Cortex of kidney (tissue), 1 donor: ENCODE results near the gene KCNAB1.

Experiments used
- DNase-seq: peaks from one replicate; lab custom pipeline; 2025; lab: John Stamatoyannopoulos, UW

Gene KCNAB1

DNA sequence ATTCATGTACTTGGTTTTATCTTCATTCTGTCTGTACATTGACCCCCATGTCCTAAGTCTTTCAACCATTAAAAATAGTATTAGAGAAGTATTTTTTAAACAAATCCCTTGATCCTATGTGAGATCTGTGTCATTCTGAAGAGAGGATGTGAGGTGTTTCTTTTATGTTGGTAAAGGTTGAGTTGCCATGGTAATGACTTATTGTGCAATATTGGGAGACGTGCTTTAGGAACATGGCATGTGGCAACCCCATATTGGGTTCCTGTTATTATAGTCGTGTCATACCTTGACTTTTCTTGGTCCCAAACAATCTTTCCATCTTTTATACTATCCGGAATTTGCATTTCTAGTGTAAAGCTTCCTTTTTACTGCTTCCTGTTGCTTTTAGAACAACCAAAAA, 203.1 kb downstream of the KCNAB1 start:
- DNase-seq = no peak

DNA sequence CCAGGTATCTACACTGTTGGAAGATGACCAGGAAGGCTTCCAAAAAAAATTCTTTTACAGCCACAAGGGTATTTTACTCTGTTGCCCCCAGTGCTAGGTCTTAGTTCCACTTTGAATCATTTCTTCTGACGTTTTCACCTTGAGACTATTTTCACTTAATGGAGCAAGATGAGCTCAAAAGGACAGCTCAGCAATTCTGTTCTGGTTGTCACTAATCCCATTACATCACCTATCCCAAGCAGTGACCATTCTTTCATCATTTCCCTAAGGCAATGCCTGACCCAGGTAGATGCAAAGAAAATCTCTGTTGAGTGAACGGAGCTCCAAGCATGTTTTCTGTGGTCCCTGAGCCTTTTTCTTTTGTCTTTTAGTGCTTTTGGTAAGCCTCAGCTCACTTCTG, 210.0 kb downstream of the KCNAB1 start:
- DNase-seq = no peak

- no peak for DNase-seq
Observed at GRCh38 chr3:156332304-156332703, 211.9 kb downstream of the KCNAB1 start.

GRCh38 chr3:156334841-156335545, 214.6 kb downstream of the KCNAB1 start:
- DNase-seq = no peak

DNA sequence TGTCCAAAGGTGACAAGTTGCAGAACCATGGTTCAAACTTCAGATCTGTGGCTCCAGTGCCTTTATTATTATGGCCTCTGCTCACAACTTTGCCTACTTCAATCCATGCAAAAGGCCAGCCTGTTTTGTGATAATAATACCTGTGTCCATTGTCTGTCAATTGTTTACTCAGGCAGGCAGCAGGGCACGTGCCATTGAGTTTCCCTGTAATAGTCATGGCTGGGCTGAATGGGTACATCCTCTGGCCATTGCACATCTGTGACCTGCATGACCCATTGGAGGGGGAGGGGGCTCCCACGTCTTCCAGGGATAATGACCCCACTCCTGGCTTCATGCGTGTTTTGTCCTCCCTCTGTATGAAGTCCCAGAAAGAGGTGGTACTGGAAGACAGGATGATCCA, 219.1 kb downstream of the KCNAB1 start:
- DNase-seq = no peak

DNA sequence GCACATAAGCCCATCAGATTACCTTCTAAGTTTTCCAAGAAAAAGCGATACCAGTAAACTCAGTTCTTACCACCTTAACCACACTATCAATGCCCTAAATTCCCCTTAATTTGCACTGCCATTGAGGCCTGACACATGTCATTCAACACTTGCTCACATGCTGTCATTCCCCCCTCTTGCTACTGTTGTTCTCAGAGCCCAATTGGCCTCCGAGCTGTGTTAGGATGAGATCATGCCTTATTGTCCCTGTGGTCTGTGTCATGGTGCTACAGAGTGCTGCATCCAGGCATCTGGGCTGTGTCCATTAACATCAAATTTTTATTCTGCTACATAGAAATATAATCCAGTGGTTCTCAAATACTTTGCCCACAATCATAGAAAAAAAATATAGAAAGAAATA, 221.0 kb downstream of the KCNAB1 start:
- no peak for DNase-seq

DNA sequence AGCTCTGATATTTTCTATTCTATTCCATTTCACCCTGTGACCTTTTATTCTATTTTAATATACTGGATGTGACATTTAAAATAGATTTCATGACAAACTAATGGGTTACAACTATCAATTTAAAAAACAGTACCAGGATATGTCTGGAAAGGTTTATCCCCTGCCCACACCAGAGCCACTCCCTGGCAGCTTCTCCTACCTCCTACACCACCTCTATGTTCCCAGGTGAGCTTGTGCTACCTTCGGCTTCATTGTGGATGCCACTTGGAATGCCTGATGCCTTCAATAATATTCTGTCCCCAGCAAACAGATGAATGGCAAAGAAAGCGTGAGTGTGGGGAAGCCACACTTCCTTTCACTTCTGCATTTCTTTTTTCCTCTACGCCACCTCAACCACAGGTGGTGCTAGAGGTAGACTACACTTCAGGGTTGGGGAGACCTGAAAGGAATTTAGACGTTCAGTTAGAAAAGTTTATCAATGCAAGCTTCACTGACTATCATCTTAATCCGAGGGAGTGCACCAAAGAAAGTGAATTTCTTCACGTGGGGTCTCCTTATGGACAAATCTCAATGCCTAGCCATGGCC, 221.5 kb downstream of the KCNAB1 start:
- DNase-seq = no peak

DNA sequence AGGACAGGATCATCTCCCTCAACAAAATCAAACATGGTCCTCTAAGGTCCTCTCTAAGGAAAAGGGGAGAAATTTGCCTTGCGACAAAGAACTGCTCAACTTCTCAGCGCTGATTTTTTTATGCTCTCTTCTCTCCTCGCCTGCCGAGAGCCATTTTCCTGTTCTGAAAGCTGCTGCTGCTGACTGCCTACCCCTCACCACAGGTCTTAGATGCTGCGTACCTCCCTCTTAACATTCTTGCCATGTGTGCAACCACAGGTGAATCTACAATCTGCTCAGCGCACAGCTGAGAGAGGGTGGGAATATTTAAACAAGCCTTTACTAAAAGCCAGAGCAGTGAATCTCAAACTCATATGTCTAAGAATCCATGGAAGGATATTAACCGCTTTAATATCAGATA, 223.8 kb downstream of the KCNAB1 start:
- no peak for DNase-seq

- DNase-seq = no peak
Observed at GRCh38 chr3:156349111-156349510, 228.7 kb downstream of the KCNAB1 start.

GRCh38 chr3:156349978-156350377, 229.6 kb downstream of the KCNAB1 start:
- DNase-seq = no peak

- DNase-seq = no peak
Observed at GRCh38 chr3:156350781-156351180, 230.4 kb downstream of the KCNAB1 start.

DNA sequence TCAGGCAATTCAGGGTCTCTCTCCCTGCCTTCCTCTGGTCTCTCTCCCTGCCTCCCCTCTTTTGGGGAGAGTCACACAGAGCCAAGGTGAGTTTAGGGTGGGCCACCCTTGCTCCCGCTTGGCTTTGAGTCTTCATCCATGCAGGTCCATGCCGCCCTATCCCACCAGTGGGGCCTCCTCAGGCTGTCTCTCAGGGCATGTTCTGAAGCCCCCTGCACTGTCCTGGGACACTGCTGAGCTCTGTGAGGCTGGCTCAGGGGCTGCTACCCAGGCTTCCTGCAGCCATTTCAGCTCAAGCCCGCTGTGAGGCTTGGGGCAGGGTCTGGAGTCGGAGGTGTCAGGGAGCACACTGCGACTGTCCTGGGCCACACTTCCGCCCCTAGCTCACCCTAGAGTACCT, 231.4 kb downstream of the KCNAB1 start:
- no peak for DNase-seq

- no peak for DNase-seq
Observed at GRCh38 chr3:156352728-156353127, 232.3 kb downstream of the KCNAB1 start.

GRCh38 chr3:156353563-156353962, 233.2 kb downstream of the KCNAB1 start:
- no peak for DNase-seq

DNA sequence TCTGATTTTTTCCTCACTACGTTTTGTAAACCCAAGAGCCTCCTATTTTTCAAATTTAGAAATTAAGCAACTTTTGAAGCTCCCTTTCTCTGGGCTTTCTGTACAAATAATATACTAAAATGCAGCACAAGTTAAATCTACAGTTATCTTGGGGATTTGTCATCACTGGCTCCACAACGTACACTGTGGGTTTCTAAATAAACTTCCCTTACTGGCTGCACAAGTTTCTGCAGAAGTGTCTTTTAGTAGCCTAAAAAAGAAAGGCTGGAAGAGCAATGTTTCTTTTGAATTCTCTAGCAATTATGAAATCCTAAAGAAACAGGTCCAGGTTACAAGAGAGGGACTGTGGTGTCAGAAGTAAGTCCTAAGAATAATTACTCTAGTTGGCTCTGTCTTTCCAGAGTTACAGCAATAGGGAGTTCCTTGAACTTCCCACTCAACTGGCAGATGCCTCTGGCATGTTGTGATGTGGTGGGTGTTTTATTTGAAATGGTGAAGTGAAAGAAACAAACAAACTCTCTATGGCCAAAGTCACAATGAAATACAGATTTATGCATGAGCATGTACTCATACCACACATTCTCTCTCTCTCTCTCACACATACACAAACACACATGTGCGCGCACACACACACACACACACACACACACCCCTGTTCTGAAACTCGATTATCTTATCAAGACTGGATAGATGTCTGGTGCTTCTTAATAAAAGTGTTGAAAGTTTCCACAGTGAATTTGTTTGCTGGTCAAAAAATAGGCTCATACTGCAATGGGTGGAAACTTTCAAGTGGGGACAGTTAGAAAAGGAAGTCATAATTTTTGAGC, 236.4 kb downstream of the KCNAB1 start:
- DNase-seq = no peak

DNA sequence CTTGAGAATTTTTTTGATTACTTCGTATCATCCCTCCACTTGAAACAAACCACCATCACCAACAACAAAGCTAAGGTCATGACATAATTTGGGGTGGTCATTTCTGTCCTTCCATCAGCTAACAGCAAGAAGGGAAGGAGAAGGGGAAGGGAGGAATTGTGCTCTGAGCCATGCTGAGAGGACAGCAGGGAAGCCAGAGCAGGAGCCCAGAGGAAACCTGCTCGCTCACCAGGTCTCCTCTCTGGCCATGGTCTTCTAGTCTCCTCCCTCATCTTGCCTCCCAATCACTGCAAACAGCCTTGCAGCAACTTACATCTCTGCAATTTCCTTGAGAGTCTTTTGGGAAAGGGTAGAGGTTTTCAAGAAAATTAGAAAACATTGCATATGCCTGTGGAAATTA, 237.9 kb downstream of the KCNAB1 start:
- DNase-seq = no peak

- DNase-seq = no peak
Observed at GRCh38 chr3:156359368-156359767, 239.0 kb downstream of the KCNAB1 start.

DNA sequence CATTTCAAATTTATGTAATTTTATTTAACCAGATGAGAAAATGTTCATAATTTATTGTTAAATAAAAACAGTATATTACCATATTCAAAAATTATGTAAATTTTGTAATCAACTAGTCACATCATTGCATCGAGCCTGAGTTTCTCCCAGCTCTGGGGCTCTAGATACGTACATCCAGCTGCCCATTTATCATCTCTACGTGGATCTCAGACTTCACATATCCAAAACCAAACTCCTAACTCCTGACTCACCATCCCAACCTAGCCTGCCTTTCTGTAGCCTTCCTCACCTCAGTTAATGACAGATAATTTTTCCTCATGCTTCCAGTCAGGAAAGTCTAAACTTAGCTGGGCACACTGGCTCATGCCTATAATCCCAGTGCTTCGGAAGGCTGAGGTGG, 239.7 kb downstream of the KCNAB1 start:
- no peak for DNase-seq

DNA sequence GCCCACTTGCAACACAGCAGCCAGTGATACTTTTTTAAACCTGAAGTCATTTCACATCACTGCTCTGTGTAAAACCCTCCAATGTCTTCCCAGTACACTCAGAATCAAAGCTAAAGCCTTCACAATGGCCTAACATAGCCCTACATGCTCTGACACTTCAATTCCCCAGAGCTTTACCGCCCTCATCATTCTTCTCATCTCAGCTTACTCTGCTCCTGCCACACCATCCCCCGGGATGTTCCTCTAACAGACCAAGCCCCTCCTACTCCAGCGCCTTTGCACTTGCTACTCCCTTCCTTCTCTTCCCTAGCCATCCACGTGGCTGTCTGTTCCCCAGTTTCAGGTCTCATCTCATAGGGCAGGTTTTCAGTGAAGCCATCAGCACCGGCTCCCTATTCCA, 240.6 kb downstream of the KCNAB1 start:
- no peak for DNase-seq

- DNase-seq = no peak
Observed at GRCh38 chr3:156366559-156366958, 246.2 kb downstream of the KCNAB1 start.

- no peak for DNase-seq
Observed at GRCh38 chr3:156368189-156368588, 247.8 kb downstream of the KCNAB1 start.

- DNase-seq = no peak
Observed at GRCh38 chr3:156371701-156372100, 251.3 kb downstream of the KCNAB1 start.

- DNase-seq = no peak
Observed at GRCh38 chr3:156373095-156373494, 252.7 kb downstream of the KCNAB1 start.
